Prostate gland (tissue), 2 donors: ENCODE data around the gene C19orf33.

Experiments used
- CTCF ChIP-seq, 4 experiments: fragments of 200-600 bp in 2 of 4; fragments of 450-650 bp in 2 of 4; sonication (generic) in 2 of 4; IDR thresholded peaks; 1 replicate in 3 of 4; 2 replicates in 1 of 4; pipeline ENCODE4 v1.5.1; 2016 to 2019; ENCODE audit warnings: antibody characterized with exemption in 4 of 4, mild to moderate bottlenecking in 2 of 4, moderate library complexity in 2 of 4
- POLR2A ChIP-seq: fragments of 450-650 bp; IDR thresholded peaks from one replicate; pipeline ENCODE4 v1.6.1; 2016; ENCODE audit warnings: antibody characterized with exemption, mild to moderate bottlenecking

GRCh38 chr19:38273499-38273898 is 30.6 kb upstream of the C19orf33 start:
- TF ChIP-seq CTCF (IDR thresholded peaks at IDR 0.05) (no peak), POLR2A (no peak)
